K562 (cell line): ENCODE results near the gene SRSF1. TPM values are rescaled to one million over a fixed set of nuclear protein-coding genes. Genes with fewer than 3 reads are reported as not detected.

Experiments
- ATAC-seq: fragments of 200-7000 bp; cut with Tn5 transposase; 3 replicates; pipeline ENCODE4 v1.9.1; 2020; ENCODE audit warnings: moderate library complexity
- BruUV-seq: library from RNA; stranded (reverse); fragments of 400-500 nt; replicated peaks from 2 replicates; lab custom pipeline; 2021; lab: Mats Ljungman, UMichigan
- CTCF ChIA-PET: fragments of 300-600 bp; formaldehyde crosslinking; extraction: SDS; loops from one replicate; lab custom pipeline; 2021; ENCODE audit warnings: low intra/inter-chr PET ratio; lab: Yijun Ruan, JAX
- POLR2A ChIA-PET: fragments of 300-600, 350-650 bp; sonication (Branson Sonifier 250); formaldehyde crosslinking; extraction: SDS; loops from one replicate; lab custom pipeline; 2021; ENCODE audit warnings: antibody characterized with exemption, inconsistent platforms; lab: Yijun Ruan, JAX
- DNase-seq, 4 experiments: peaks; one replicate each; pipeline versions ENCODE4 v3.0.0 to v3.0.0-alpha.2; 2011 to 2018; ENCODE audit warnings: low spot score in 3 of 4, mixed read lengths in 3 of 4; ENCODE audit errors: extremely low read depth in 1 of 4
- FAIRE-seq: peaks from 2 replicates; lab custom pipeline; 2011; peaks lifted over from hg19 to GRCh38; lab: Jason Lieb, UNC
- H2AFZ ChIP-seq: 2 replicates; pipeline ENCODE4 v1.6.0; 2011; ENCODE audit warnings: low read depth, low read length, control low read depth, inconsistent platforms
- H3K27ac ChIP-seq: fragments of 200-600 bp; 3 replicates; pipeline ENCODE4 v1.8.0; 2011; ENCODE audit warnings: low read depth, mild to moderate bottlenecking, control low read depth, inconsistent platforms, low read length, moderate library complexity, mixed read lengths; ENCODE audit errors: extremely low read depth
- H3K27me3 ChIP-seq, 2 experiments: fragments of 300-600 bp in 1 of 2; 2 replicates in 1 of 2; 3 replicates in 1 of 2; pipeline versions ENCODE4 v1.6.0 to v1.8.0; 2011; ENCODE audit warnings: inconsistent platforms in 2 of 2, low read length in 2 of 2, mild to moderate bottlenecking in 1 of 2, mixed read lengths in 1 of 2, moderate library complexity in 1 of 2; ENCODE audit not compliant: control insufficient read depth in 2 of 2, insufficient read depth in 2 of 2
- H3K36me3 ChIP-seq: fragments of 300-600 bp; 3 replicates; pipeline ENCODE4 v1.8.0; 2011; ENCODE audit warnings: mild to moderate bottlenecking, low read length, inconsistent platforms; ENCODE audit not compliant: control insufficient read depth, insufficient read depth
- H3K4me1 ChIP-seq, 2 experiments: fragments of 200-600 bp in 1 of 2; replicated peaks in 1 of 2; 2 replicates in 1 of 2; 3 replicates in 1 of 2; pipeline versions ENCODE4 v1.5.1 to v1.8.0; 2011; ENCODE audit warnings: inconsistent platforms in 2 of 2, low read length in 2 of 2, mild to moderate bottlenecking in 1 of 2, mixed read lengths in 1 of 2, moderate library complexity in 1 of 2; ENCODE audit not compliant: control insufficient read depth in 2 of 2, insufficient read depth in 2 of 2
- H3K4me2 ChIP-seq: 2 replicates; pipeline ENCODE4 v1.6.1; 2011; ENCODE audit warnings: low read length, control low read depth, inconsistent platforms, mixed read lengths; ENCODE audit not compliant: insufficient read depth
- H3K4me3 ChIP-seq: fragments of 200-600 bp; sonication (generic), shearing (Covaris generic); 2 replicates; pipeline ENCODE4 v1.5.1; 2016; ENCODE audit warnings: control low read depth, inconsistent platforms
- H3K79me2 ChIP-seq: fragments of 200-600 bp; 3 replicates; pipeline ENCODE4 v1.8.0; 2011; ENCODE audit warnings: low read length, inconsistent platforms; ENCODE audit not compliant: control insufficient read depth, insufficient read depth
- H3K9ac ChIP-seq, 2 experiments: 2 replicates each; pipeline versions ENCODE4 v1.6.0 to v1.6.1; 2011; ENCODE audit warnings: low read depth in 2 of 2, low read length in 2 of 2, control low read depth in 1 of 2, inconsistent platforms in 1 of 2, mild to moderate bottlenecking in 1 of 2, mixed read lengths in 1 of 2; ENCODE audit not compliant: insufficient read depth in 1 of 2
- H3K9me1 ChIP-seq: one replicate; pipeline ENCODE4 v1.6.0; 2011; ENCODE audit warnings: inconsistent platforms, mild to moderate bottlenecking, low read length, moderate library complexity; ENCODE audit not compliant: control insufficient read depth, insufficient read depth
- H3K9me3 ChIP-seq: replicated peaks from 2 replicates; pipeline ENCODE4 v1.5.1; 2011; ENCODE audit warnings: low read depth, low read length, inconsistent platforms; ENCODE audit not compliant: control insufficient read depth, insufficient read depth
- H4K20me1 ChIP-seq: replicated peaks from 2 replicates; pipeline ENCODE4 v1.6.1; 2011; ENCODE audit warnings: low read length, inconsistent platforms, mixed read lengths; ENCODE audit not compliant: control insufficient read depth, insufficient read depth
- CTCF ChIP-seq, 3 experiments: IDR thresholded peaks in 2 of 3; conservative IDR thresholded peaks in 1 of 3; 2 replicates each; pipeline ENCODE4 v1.5.1; 2011 to 2012; ENCODE audit warnings: low read length in 3 of 3, mild to moderate bottlenecking in 3 of 3, control low read depth in 2 of 3, improper control_type of control experiment in 1 of 3, inconsistent platforms in 1 of 3, low read depth in 1 of 3, mixed read lengths in 1 of 3, moderate library complexity in 1 of 3; ENCODE audit not compliant: insufficient read depth in 2 of 3
- MTA3 ChIP-seq: fragments of 450-650 bp; formaldehyde crosslinking; IDR thresholded peaks from 2 replicates; pipeline ENCODE4 v1.6.1; 2017; ENCODE audit warnings: mild to moderate bottlenecking, borderline replicate concordance
- POLR2B ChIP-seq: fragments of 450-650 bp; IDR thresholded peaks from 2 replicates; pipeline ENCODE4 v1.6.1; 2018; ENCODE audit warnings: low read depth; ENCODE audit not compliant: partially characterized antibody
- POLR2G ChIP-seq: fragments of 200-400 bp; formaldehyde crosslinking; IDR thresholded peaks from 2 replicates; pipeline ENCODE4 v1.6.1; 2017; ENCODE audit warnings: low read depth, mild to moderate bottlenecking, antibody characterized with exemption, low read length, moderate library complexity
- RCOR1 ChIP-seq, 2 experiments: IDR thresholded peaks; 2 replicates each; pipeline ENCODE4 v1.6.1; 2012; ENCODE audit warnings: low read depth in 2 of 2, low read length in 2 of 2, borderline replicate concordance in 1 of 2, improper control_type of control experiment in 1 of 2
- TCF7 ChIP-seq: sonication (generic); IDR thresholded peaks from 2 replicates; pipeline ENCODE4 v1.6.1; 2016; ENCODE audit warnings: antibody characterized with exemption, borderline replicate concordance
- YY1 ChIP-seq, 3 experiments: IDR thresholded peaks; 2 replicates each; pipeline ENCODE4 v1.6.1; 2011; ENCODE audit warnings: low read length in 2 of 3, mild to moderate bottlenecking in 2 of 3, moderate library complexity in 2 of 3, borderline replicate concordance in 1 of 3, control low read depth in 1 of 3, low read depth in 1 of 3; ENCODE audit not compliant: insufficient read depth in 3 of 3, insufficient replicate concordance in 2 of 3, control insufficient read depth in 1 of 3, insufficient read length in 1 of 3; ENCODE audit errors: extremely low read depth in 1 of 3
- ZNF253 ChIP-seq: fragments of 250-450 bp; sonication (Bioruptor Pico); conservative IDR thresholded peaks from 2 replicates; pipeline ENCODE4 v1.6.1; 2021; ENCODE audit warnings: mild to moderate bottlenecking
- ZNF444 ChIP-seq: fragments of 250-450 bp; sonication (Bioruptor Pico); IDR thresholded peaks from 2 replicates; pipeline ENCODE4 v1.4.0; 2020; ENCODE audit warnings: mild to moderate bottlenecking, moderate library complexity
- ZNF717 ChIP-seq: fragments of 250-450 bp; sonication (Bioruptor Pico); IDR thresholded peaks from 2 replicates; pipeline ENCODE4 v1.5.0; 2021
- WGBS: fragments of 100-300 bp; shearing (Covaris generic); methylation state at CpG from one replicate; pipeline ENCODE4 v1.1.6; 2016; ENCODE audit warnings: low coverage, mixed read lengths; ENCODE audit not compliant: insufficient coverage; ENCODE audit errors: missing lambda C conversion rate; 5-methylcytosine and 5-hydroxymethylcytosine counted together
- in situ Hi-C: fragments of 300-500 bp; cut with MboI; formaldehyde crosslinking; loops from 4 replicates; pipeline ENCODE4 v1.15.0; 2018; ENCODE audit warnings: inconsistent platforms, mixed read lengths
- intact Hi-C: fragments of 100-400 bp; cut with micrococcal nuclease; formaldehyde crosslinking; loops from 2 replicates; pipeline ENCODE4 v1.14.2; 2022
- polyA plus RNA-seq, 8 experiments: library from polyadenylated mRNA; depleted of rRNA in 4 of 8; stranded (reverse) in 5 of 8; unstranded in 3 of 8; fragments of >200 nt; fragmentation: Nextera tagmentation in 2 of 8; fragmentation: Illumina TruSeq in 1 of 8; extraction: Ambion mirVana in 2 of 8; extraction: Trizol in 1 of 8; gene quantifications; 2 replicates each; pipeline versions ENCODE4 v1.2.1 to v1.2.3, GENCODE V29; 2011 to 2014; ENCODE audit warnings: inconsistent platforms in 1 of 8, missing spikeins in 1 of 8
- total RNA-seq, 7 experiments: library from RNA; depleted of rRNA in 6 of 7; stranded (reverse); fragments of >200 nt in 6 of 7; fragmentation: Illumina TruSeq in 2 of 7; extraction: Trizol in 2 of 7; gene quantifications; 2 replicates each; pipeline versions ENCODE4 v1.2.1 to v1.2.3, GENCODE V29; 2011 to 2021; ENCODE audit warnings: low replicate concordance in 1 of 7
- TF ChIP-seq, protein P1 (sequence below): fragments of 450-650 bp; formaldehyde crosslinking; IDR thresholded peaks from 2 replicates; pipeline ENCODE4 v1.4.0; 2020; ENCODE audit warnings: mild to moderate bottlenecking, moderate library complexity

The SRSF1 gene
- total and polyA plus RNA-seq, 9 of the 15 experiments (the other 6 are each of a cell fraction or from before 2014, with no cell fraction given), result 77.8 to 559 (median 442) TPM

GRCh38 chr17:57995076-57995956 lies 11.7 kb downstream of the SRSF1 start:
- H3K27ac ChIP-seq, result no peak overlapping the region; the same call in 2 of the 3 replicates
- peak; percentile 85 for FAIRE-seq
- TF ChIP-seq ZNF717 (CRISPR knock-in tag) (0 out of 2 replicates have a peak, but pooled peaks have one; percentile 30), TCF7 (peak; percentile 48; the same call in 1 of the 2 replicates), POLR2B (peak; percentile 42), ZNF444 (CRISPR knock-in tag) (0 out of 2 replicates have a peak, but pooled peaks have one; percentile 24), YY1 (IDR thresholded peaks at IDR 0.05; ENCODE audit: borderline replicate concordance in 1 of 3, control insufficient read depth in 1 of 3, extremely low read depth in 1 of 3, insufficient read depth in 3 of 3, insufficient read length in 1 of 3, insufficient replicate concordance in 2 of 3, low read depth in 1 of 3, low read length in 2 of 3) (peak in 1 of 3 experiments; percentile 10), POLR2G (0 out of 2 replicates have a peak, but pooled peaks have one; percentile 20), CTCF (IDR thresholded peaks at IDR 0.05 in 2 of 3, conservative IDR thresholded peaks at IDR 0.05 in 1 of 3; ENCODE audit: insufficient read depth in 2 of 3, low read depth in 1 of 3, low read length in 3 of 3) (peak; percentile 70 to 80 (median 78)), RCOR1 (IDR thresholded peaks at IDR 0.05; ENCODE audit: borderline replicate concordance in 1 of 2, low read depth in 2 of 2, low read length in 2 of 2) (0 out of 4 replicates have a peak, but pooled peaks of 1 of the 2 experiments have one; percentile 10), MTA3 (no peak), ZNF253 (CRISPR knock-in tag) (no peak)
- TF ChIP-seq, protein P1, sequence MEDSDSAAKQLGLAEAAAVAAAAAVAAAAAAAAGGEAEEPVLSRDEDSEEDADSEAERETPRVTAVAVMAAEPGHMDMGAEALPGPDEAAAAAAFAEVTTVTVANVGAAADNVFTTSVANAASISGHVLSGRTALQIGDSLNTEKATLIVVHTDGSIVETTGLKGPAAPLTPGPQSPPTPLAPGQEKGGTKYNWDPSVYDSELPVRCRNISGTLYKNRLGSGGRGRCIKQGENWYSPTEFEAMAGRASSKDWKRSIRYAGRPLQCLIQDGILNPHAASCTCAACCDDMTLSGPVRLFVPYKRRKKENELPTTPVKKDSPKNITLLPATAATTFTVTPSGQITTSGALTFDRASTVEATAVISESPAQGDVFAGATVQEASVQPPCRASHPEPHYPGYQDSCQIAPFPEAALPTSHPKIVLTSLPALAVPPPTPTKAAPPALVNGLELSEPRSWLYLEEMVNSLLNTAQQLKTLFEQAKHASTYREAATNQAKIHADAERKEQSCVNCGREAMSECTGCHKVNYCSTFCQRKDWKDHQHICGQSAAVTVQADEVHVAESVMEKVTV (CRISPR knock-in tag), result peak; percentile 37; the same call in 1 of the 2 replicates

More at GRCh38 chr17:57995076-57995956, 11.7 kb downstream of the SRSF1 start:
- DNase-seq (peak; percentile 50 to 81 (median 65)), ATAC-seq (peak; percentile 85)
- H3K9me1 ChIP-seq, result peaks cover 3% of the 10 kb centered on the region
- no peaks in the 10 kb centered on the region for H3K27me3 ChIP-seq
- intact Hi-C loops (loop anchor here (1.0 to 5.0 kb wide), 5 partner anchors 45 to 137 kb away; no protein-coding TSS in a partner anchor), in situ Hi-C loops (loop anchor here (5.0 kb wide), 1 partner anchor 143 kb away; the partner anchor contains the start of gene MRPS23)
- no peaks in the 10 kb centered on the region for H3K9me3 ChIP-seq
- no TSS peak for BruUV-seq
- CTCF ChIA-PET, result interaction anchor here (0.6 to 1.4 kb wide), 8 partner anchors 12 to 871 kb away, joined by 3 to 8 read pairs (median 4); partner anchors contain the start of gene SRSF1
- H3K79me2 ChIP-seq, result no peaks in the 10 kb centered on the region
- 31% methylated on average over 4 of the region's 4 CpGs for WGBS
- no peaks in the 10 kb centered on the region; the same call in 1 of the 2 replicates for H4K20me1 ChIP-seq
- H3K36me3 ChIP-seq, result peaks cover 29% of the 10 kb centered on the region
- H2AFZ ChIP-seq, result no peak overlapping the region
- peaks cover 2 to 31% of the 10 kb centered on the region in 2 experiments; a peak in 4 of 5 replicates for H3K4me1 ChIP-seq
- H3K4me2 ChIP-seq, result no peak overlapping the region
- no peak overlapping the region for H3K4me3 ChIP-seq
- no peak overlapping the region for H3K9ac ChIP-seq
- POLR2A ChIA-PET, result interaction anchor here (0.7 to 7.6 kb wide), 9 partner anchors 8 to 1020 kb away, joined by 3 to 82 read pairs (median 4); partner anchors contain the start of gene SRSF1
